ENCODE data around the gene ECE1.
A peak's percentile ranks its signal among the peaks of the same experiment; 100 is the strongest.
"Not testable (repeated sequence)": the region's sequence is repeated elsewhere in the genome, so short reads cannot be mapped to it uniquely, and the experiment has no call there.

The ECE1 gene

GRCh38 chr1:21290546-21290944 is 282 bp upstream of the ECE1 start:
- peak; percentile 45 to 68 for DNase-seq

- DNase-seq, result no peak
Measured at GRCh38 chr1:21289127-21289526, 1.1 kb downstream of the ECE1 start.

GRCh38 chr1:21287905-21288514 is 2.3 kb downstream of the ECE1 start:
- DNase-seq, result no peak

- not testable (repeated sequence) for DNase-seq
Measured at GRCh38 chr1:21285386-21285785, 4.9 kb downstream of the ECE1 start.

GRCh38 chr1:21285055-21285372 is 5.2 kb downstream of the ECE1 start:
- no peak for DNase-seq

- peak in 1 of 2 donors; percentile 48 for DNase-seq
Measured at GRCh38 chr1:21284206-21285054, 5.8 kb downstream of the ECE1 start.

- no peak for DNase-seq
Measured at GRCh38 chr1:21283524-21283923, 6.7 kb downstream of the ECE1 start.

GRCh38 chr1:21282020-21282419 is 8.2 kb downstream of the ECE1 start:
- not testable (repeated sequence) for DNase-seq

GRCh38 chr1:21280482-21280881 is 9.8 kb downstream of the ECE1 start:
- no peak for DNase-seq

GRCh38 chr1:21280011-21280471 is 10.2 kb downstream of the ECE1 start:
- peak; percentile 30 to 35 for DNase-seq

- no peak for DNase-seq
Measured at GRCh38 chr1:21278860-21279845, 11.1 kb downstream of the ECE1 start.

- DNase-seq, result no peak
Measured at GRCh38 chr1:21278208-21278859, 11.9 kb downstream of the ECE1 start.

- DNase-seq, result no peak
Measured at GRCh38 chr1:21277180-21277579, 13.1 kb downstream of the ECE1 start.

- DNase-seq, result no peak
Measured at GRCh38 chr1:21272540-21272939, 17.7 kb downstream of the ECE1 start.

- no peak for DNase-seq
Measured at GRCh38 chr1:21271550-21271949, 18.7 kb downstream of the ECE1 start.

- DNase-seq, result peak; percentile 80 to 84
Measured at GRCh38 chr1:21270086-21270689, 20.1 kb downstream of the ECE1 start.

GRCh38 chr1:21269461-21270085 is 20.7 kb downstream of the ECE1 start:
- DNase-seq, result no peak

- no peak for DNase-seq
Measured at GRCh38 chr1:21268281-21269239, 21.7 kb downstream of the ECE1 start.

GRCh38 chr1:21267191-21268077 is 22.8 kb downstream of the ECE1 start:
- no peak for DNase-seq

All from CD4-positive, alpha-beta T cell treated with Interleukin-4 for 1 hour (primary cell).